HG03196 (cell line): ENCODE data around the gene NHP2.
"Not testable (repeated sequence)": the region's sequence is repeated elsewhere in the genome, so short reads cannot be mapped to it uniquely, and the experiment has no call there.

Experiments
- ATAC-seq: cut with Tn5 transposase; IDR thresholded peaks from one replicate; pipeline ENCODE4 v1.9.1; 2021; ENCODE audit not compliant: unreplicated experiment

Gene NHP2

GRCh38 chr5:178131446-178131996 lies 22.2 kb downstream of the NHP2 start:
- no peak for ATAC-seq

GRCh38 chr5:178130576-178131445 lies 22.9 kb downstream of the NHP2 start, which contains the start of gene RMND5B:
TSS of gene RMND5B (plus strand) at chr5:178131014. CDS start at chr5:178138120, 7,106 bp downstream.
- ATAC-seq: peak; percentile 87

GRCh38 chr5:178130234-178130575 lies 23.5 kb downstream of the NHP2 start:
- ATAC-seq: not testable (repeated sequence)

- no peak for ATAC-seq
These were observed 24.4 kb downstream of the NHP2 start for GRCh38 chr5:178129296-178129695.

GRCh38 chr5:178127300-178128009 lies 26.2 kb downstream of the NHP2 start:
- ATAC-seq: not testable (repeated sequence)

GRCh38 chr5:178126556-178126955 lies 27.1 kb downstream of the NHP2 start:
- ATAC-seq: no peak

- no peak for ATAC-seq
These were observed 28.3 kb downstream of the NHP2 start for GRCh38 chr5:178125253-178125906.

GRCh38 chr5:178123966-178124925 lies 29.4 kb downstream of the NHP2 start:
- no peak for ATAC-seq

GRCh38 chr5:178123094-178123965 lies 30.4 kb downstream of the NHP2 start:
- no peak for ATAC-seq

- no peak for ATAC-seq
These were observed 31.3 kb downstream of the NHP2 start for GRCh38 chr5:178122346-178122745.

- ATAC-seq: no peak
These were observed 32.1 kb downstream of the NHP2 start for GRCh38 chr5:178121391-178122276.

- peak; percentile 65 for ATAC-seq
These were observed 32.9 kb downstream of the NHP2 start for GRCh38 chr5:178120607-178121357.

GRCh38 chr5:178119915-178120606 lies 33.6 kb downstream of the NHP2 start:
- ATAC-seq: no peak

- ATAC-seq: no peak
These were observed 35.6 kb downstream of the NHP2 start for GRCh38 chr5:178117923-178118701.

- ATAC-seq: peak; percentile 32
These were observed 37.4 kb downstream of the NHP2 start for GRCh38 chr5:178116143-178116885.

- no peak for ATAC-seq
These were observed 37.9 kb downstream of the NHP2 start for GRCh38 chr5:178115814-178116142.
